Gastrocnemius medialis (tissue), 4 donors: Measurements from ENCODE around the gene F11. TPM values are rescaled to one million over a fixed set of nuclear protein-coding genes. Genes with fewer than 3 reads are reported as not detected.

Source experiments
- ATAC-seq, 2 donors: fragments of 150-250 bp; one replicate each; pipeline ENCODE4 v1.9.1; 2016
- DNase-seq, 2 donors: peaks; one replicate each; pipeline ENCODE4 v3.0.0-alpha.2; 2019
- H3K27ac ChIP-seq, 4 donors: fragments of 200-600 bp; sonication (generic); 1 replicate in 1 of 4; 2 replicates in 3 of 4; pipeline ENCODE4 v1.5.1; 2016 to 2018; ENCODE audit warnings: mild to moderate bottlenecking in 2 of 4, moderate library complexity in 1 of 4
- H3K27me3 ChIP-seq, 3 donors: fragments of 200-600 bp; sonication (generic) in 2 of 3; 1 replicate in 1 of 3; 2 replicates in 2 of 3; pipeline versions ENCODE4 v1.5.1 to v1.6.0; 2016 to 2019; ENCODE audit warnings: mild to moderate bottlenecking in 1 of 3, moderate library complexity in 1 of 3
- H3K36me3 ChIP-seq, 2 donors: fragments of 200-600 bp; sonication (generic) in 1 of 2; one replicate each; pipeline ENCODE4 v1.5.1; 2017 to 2018
- H3K4me1 ChIP-seq, 2 donors: fragments of 200-600 bp; sonication (generic) in 1 of 2; one replicate each; pipeline ENCODE4 v1.5.1; 2016 to 2017; ENCODE audit warnings: mild to moderate bottlenecking in 2 of 2
- H3K4me3 ChIP-seq, 4 donors: fragments of 200-600 bp; sonication (generic) in 3 of 4; 1 replicate in 1 of 4; 2 replicates in 3 of 4; pipeline ENCODE4 v1.5.1; 2016 to 2019; ENCODE audit warnings: mild to moderate bottlenecking in 2 of 4
- H3K9me3 ChIP-seq, 3 donors: fragments of 200-600 bp; sonication (generic) in 2 of 3; 1 replicate in 1 of 3; 2 replicates in 2 of 3; pipeline ENCODE4 v1.5.1; 2016 to 2019
- POLR2A ChIP-seq, 2 donors: fragments of 450-650 bp; IDR thresholded peaks; one replicate each; pipeline ENCODE4 v1.6.1; 2017; ENCODE audit warnings: antibody characterized with exemption in 2 of 2, mild to moderate bottlenecking in 2 of 2, moderate library complexity in 2 of 2
- in situ Hi-C, 4 donors: fragments of 200-750 bp; cut with MboI; loops; one replicate each; pipeline versions ENCODE4 v1.15.0 to v1.8.0; 2017; ENCODE audit warnings: low sequenced_read_pairs in 4 of 4
- intact Hi-C: fragments of 100-400 bp; cut with DNase I; formaldehyde crosslinking; loops from one replicate; pipeline ENCODE4 v1.15.1; 2023; ENCODE audit warnings: low total_unique reads
- total RNA-seq, 4 donors: library from RNA; depleted of rRNA; stranded (reverse); fragments of >200 nt; gene quantifications; one replicate each; pipeline versions ENCODE4 v1.1.0 to v1.2.3, GENCODE V29; 2016
- TF ChIP-seq, protein P1 (sequence below), 5 experiments: fragments of 450-650 bp in 3 of 5; fragments of 200-600 bp in 2 of 5; sonication (generic) in 2 of 5; IDR thresholded peaks in 4 of 5; conservative IDR thresholded peaks in 1 of 5; 1 replicate in 4 of 5; 2 replicates in 1 of 5; pipeline ENCODE4 v1.5.1; 2016 to 2019; ENCODE audit warnings: antibody characterized with exemption in 5 of 5, mild to moderate bottlenecking in 3 of 5, moderate library complexity in 3 of 5

F11 gene
- total RNA-seq, 4 donors from 2014 or later: 0.22 TPM; not detected in 3

DNA sequence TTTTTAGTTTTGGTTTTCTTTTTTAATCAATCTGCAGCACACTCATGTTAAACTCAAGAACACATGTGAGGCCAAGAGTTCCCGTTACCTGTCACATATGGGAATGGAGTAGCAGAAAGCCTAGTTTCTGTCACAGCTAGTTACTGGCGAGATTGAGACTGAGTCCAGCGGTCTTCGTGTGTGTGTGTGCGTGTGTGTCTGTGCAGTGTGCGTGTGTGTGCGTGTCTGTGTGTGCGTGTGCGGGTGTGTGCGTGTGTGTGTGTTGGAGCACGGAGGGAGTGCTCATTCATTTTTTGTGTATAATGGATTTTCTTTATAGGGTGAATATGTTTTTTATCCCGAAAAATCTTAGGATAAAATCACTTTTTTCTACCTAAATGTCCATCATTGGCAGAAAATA, 19.2 kb downstream of the F11 start:
- no peaks in the 10 kb centered on the region for H3K9me3 ChIP-seq
- H3K4me1 ChIP-seq: no peaks in the 10 kb centered on the region
- ATAC-seq (no peak), DNase-seq (no peak)
- no peaks in the 10 kb centered on the region for H3K27me3 ChIP-seq
- no peak for TF ChIP-seq POLR2A (IDR thresholded peaks at IDR 0.05)
- TF ChIP-seq, protein P1, sequence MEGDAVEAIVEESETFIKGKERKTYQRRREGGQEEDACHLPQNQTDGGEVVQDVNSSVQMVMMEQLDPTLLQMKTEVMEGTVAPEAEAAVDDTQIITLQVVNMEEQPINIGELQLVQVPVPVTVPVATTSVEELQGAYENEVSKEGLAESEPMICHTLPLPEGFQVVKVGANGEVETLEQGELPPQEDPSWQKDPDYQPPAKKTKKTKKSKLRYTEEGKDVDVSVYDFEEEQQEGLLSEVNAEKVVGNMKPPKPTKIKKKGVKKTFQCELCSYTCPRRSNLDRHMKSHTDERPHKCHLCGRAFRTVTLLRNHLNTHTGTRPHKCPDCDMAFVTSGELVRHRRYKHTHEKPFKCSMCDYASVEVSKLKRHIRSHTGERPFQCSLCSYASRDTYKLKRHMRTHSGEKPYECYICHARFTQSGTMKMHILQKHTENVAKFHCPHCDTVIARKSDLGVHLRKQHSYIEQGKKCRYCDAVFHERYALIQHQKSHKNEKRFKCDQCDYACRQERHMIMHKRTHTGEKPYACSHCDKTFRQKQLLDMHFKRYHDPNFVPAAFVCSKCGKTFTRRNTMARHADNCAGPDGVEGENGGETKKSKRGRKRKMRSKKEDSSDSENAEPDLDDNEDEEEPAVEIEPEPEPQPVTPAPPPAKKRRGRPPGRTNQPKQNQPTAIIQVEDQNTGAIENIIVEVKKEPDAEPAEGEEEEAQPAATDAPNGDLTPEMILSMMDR (IDR thresholded peaks at IDR 0.05 in 4 of 5, conservative IDR thresholded peaks at IDR 0.05 in 1 of 5): no peak
- in situ Hi-C loops (loop anchor here in 1 of 4 donors (25.0 kb wide), 1 partner anchor 302 kb away; no protein-coding TSS in a partner anchor), intact Hi-C loops (no loop called here)
- no peak overlapping the region for H3K27ac ChIP-seq
- no peak overlapping the region for H3K4me3 ChIP-seq
- H3K36me3 ChIP-seq: no peaks in the 10 kb centered on the region

DNA sequence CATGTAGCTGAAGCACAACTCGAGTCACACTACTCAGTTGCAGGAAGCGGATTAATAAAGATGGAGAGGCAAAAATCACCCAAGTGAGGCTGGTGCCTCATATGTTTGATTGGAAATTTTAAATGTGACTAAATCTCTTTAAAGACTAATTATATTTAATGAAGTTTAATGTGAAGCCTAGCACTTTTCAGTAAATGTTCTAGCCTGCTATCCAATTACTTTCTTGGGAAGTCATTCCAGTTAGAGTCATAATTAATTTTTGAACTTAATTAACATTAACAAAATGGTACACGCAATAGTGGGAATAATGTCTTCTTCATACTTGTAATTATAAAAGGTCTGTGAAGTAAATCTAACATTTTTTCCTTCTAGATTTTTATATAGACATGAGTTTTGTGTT, 20.6 kb downstream of the F11 start:
- Histone ChIP-seq H3K4me3 (no peak overlapping the region), H3K27ac (no peak overlapping the region), H3K36me3 (no peaks in the 10 kb centered on the region), H3K9me3 (no peaks in the 10 kb centered on the region), H3K4me1 (no peaks in the 10 kb centered on the region), H3K27me3 (no peaks in the 10 kb centered on the region)
- in situ Hi-C loops: loop anchor here in 1 of 4 donors (25.0 kb wide), 1 partner anchor 301 kb away; no protein-coding TSS in a partner anchor
- DNase-seq (no peak), ATAC-seq (no peak)
- no peak for TF ChIP-seq POLR2A (IDR thresholded peaks at IDR 0.05)
- TF ChIP-seq, protein P1 (IDR thresholded peaks at IDR 0.05 in 4 of 5, conservative IDR thresholded peaks at IDR 0.05 in 1 of 5): no peak
- intact Hi-C loops: no loop called here

DNA sequence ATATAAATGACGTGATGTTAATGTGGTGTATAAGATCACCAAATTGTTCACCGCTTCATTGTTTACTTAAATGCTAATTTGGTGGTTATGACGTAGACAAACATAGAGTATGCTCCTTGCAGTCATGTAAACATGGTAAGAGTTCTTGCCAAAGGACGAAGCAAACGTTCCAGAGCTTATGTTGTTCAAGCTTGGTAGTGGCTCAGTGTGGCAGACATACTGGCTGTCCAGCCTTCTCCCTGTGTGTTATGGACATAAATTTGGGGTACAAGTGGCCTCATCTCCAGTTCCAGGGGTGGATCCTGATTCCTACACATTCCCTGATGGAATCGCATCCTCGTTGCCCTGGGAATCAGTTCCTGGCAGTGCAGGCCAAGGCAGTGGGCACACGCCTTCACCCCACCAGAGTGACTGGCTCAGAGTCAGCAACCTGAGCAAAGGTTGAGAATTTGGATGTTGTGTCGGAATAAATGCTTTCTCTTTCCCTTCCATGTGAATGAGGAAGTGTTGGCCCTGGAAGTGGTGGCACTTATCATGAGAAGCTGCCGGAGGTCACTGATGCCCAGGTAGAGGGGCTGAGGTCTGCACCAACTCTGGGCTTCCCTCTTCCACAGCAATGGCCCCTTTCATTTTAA, 25.4 kb downstream of the F11 start:
- Histone ChIP-seq H3K4me1 (no peaks in the 10 kb centered on the region), H3K9me3 (no peaks in the 10 kb centered on the region), H3K36me3 (no peaks in the 10 kb centered on the region), H3K27ac (no peak overlapping the region), H3K4me3 (no peak overlapping the region), H3K27me3 (no peaks in the 10 kb centered on the region)
- DNase-seq (no peak), ATAC-seq (no peak)
- TF ChIP-seq, protein P1 (IDR thresholded peaks at IDR 0.05 in 4 of 5, conservative IDR thresholded peaks at IDR 0.05 in 1 of 5): no peak
- no peak for TF ChIP-seq POLR2A (IDR thresholded peaks at IDR 0.05)
- intact Hi-C loops: no loop called here
- in situ Hi-C loops: loop anchor here in 3 of 4 donors (10.0 to 25.0 kb wide), 2 partner anchors 293 to 296 kb away; no protein-coding TSS in a partner anchor

DNA sequence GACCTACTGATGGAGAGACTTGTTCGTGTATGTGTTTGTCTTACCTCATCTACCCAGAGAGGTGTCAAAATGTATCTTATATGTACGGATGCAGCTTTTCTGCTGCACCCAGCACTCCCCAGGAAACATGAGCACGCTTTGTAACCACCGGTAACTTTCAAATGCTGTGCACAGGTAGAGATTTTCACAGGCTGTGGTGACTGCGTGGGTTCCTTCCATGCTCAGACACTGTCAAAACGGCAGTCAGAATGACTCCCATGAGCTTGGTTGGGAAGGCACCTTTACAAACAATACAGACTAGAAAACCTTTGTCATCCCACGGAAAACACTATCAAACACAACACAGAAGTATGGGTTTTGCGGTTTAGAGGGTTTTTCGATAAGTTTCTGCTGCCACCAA, 28.2 kb downstream of the F11 start:
- no peak overlapping the region for H3K4me3 ChIP-seq
- intact Hi-C loops: no loop called here
- no peak overlapping the region for H3K27ac ChIP-seq
- TF ChIP-seq, protein P1 (IDR thresholded peaks at IDR 0.05 in 4 of 5, conservative IDR thresholded peaks at IDR 0.05 in 1 of 5): no peak
- H3K27me3 ChIP-seq: peaks cover 9 to 12% (median 12%) of the 10 kb centered on the region in 3 donors
- no peaks in the 10 kb centered on the region for H3K36me3 ChIP-seq
- no peaks in the 10 kb centered on the region for H3K9me3 ChIP-seq
- in situ Hi-C loops: loop anchor here in 3 of 4 donors (10.0 to 25.0 kb wide), 2 partner anchors 291 to 293 kb away; no protein-coding TSS in a partner anchor
- H3K4me1 ChIP-seq: no peaks in the 10 kb centered on the region
- no peak for DNase-seq
- no peak for ATAC-seq
